Activated naive CD4-positive, alpha-beta T cell treated with anti-CD3 and anti-CD28 coated beads, Interleukin-2, amount 10 ng/mL, durations not matched to agents 7 days and 5 days (primary cell): ENCODE data around the gene GABARAPL1.
"Not testable (repeated sequence)": the region's sequence is repeated elsewhere in the genome, so short reads cannot be mapped to it uniquely, and the experiment has no call there.

Experiments used
- CTCF ChIA-PET: fragments of 350-600 bp; sonication (Branson Sonifier 250); formaldehyde crosslinking; loops from one replicate; lab custom pipeline; 2021; ENCODE audit warnings: antibody characterized with exemption; lab: Charles Lee
- DNase-seq: peaks from one replicate; pipeline ENCODE4 v3.0.0-alpha.2; 2020
- H3K27ac Mint-ChIP-seq: one replicate; pipeline ENCODE4 v1.8.0; 2021; ENCODE audit warnings: mild to moderate bottlenecking, moderate library complexity, mixed read lengths
- H3K27me3 Mint-ChIP-seq: one replicate; pipeline ENCODE4 v1.8.0; 2021; ENCODE audit warnings: mild to moderate bottlenecking, mixed read lengths
- H3K36me3 Mint-ChIP-seq: one replicate; pipeline ENCODE4 v1.8.0; 2021; ENCODE audit warnings: mixed read lengths
- H3K4me1 Mint-ChIP-seq: one replicate; pipeline ENCODE4 v1.8.0; 2021; ENCODE audit warnings: mixed read lengths
- H3K4me3 Mint-ChIP-seq: one replicate; pipeline ENCODE4 v1.8.0; 2021; ENCODE audit warnings: mild to moderate bottlenecking, moderate library complexity, mixed read lengths
- H3K9me3 Mint-ChIP-seq: one replicate; pipeline ENCODE4 v1.8.0; 2021; ENCODE audit warnings: mixed read lengths

The GABARAPL1 gene

GRCh38 chr12:10186299-10186698, 26.4 kb upstream of the GABARAPL1 start:
- Mint-ChIP-seq H3K27me3 (peaks cover 34% of the 10 kb centered on the region), H3K4me3 (no peak overlapping the region), H3K9me3 (no peaks in the 10 kb centered on the region), H3K36me3 (no peaks in the 10 kb centered on the region), H3K4me1 (peaks cover 3% of the 10 kb centered on the region), H3K27ac (no peak overlapping the region)
- CTCF ChIA-PET = no interaction called here
- no peak for DNase-seq

GRCh38 chr12:10186958-10187357, 25.7 kb upstream of the GABARAPL1 start:
- not testable (repeated sequence) for DNase-seq, H3K36me3 Mint-ChIP-seq, H3K4me1 Mint-ChIP-seq, H3K4me3 Mint-ChIP-seq, H3K9me3 Mint-ChIP-seq, H3K27ac Mint-ChIP-seq
- H3K27me3 Mint-ChIP-seq = peaks cover 34% of the 10 kb centered on the region
- CTCF ChIA-PET = interaction anchor here (5.3 kb wide), 1 partner anchor 34 kb away, joined by 29 read pairs; no protein-coding TSS in a partner anchor

- Mint-ChIP-seq H3K4me1 (peaks cover 3% of the 10 kb centered on the region), H3K9me3 (no peaks in the 10 kb centered on the region), H3K27ac (no peak overlapping the region), H3K4me3 (no peak overlapping the region), H3K27me3 (peaks cover 36% of the 10 kb centered on the region), H3K36me3 (no peaks in the 10 kb centered on the region)
- DNase-seq = no peak
- CTCF ChIA-PET = interaction anchor here (0.7 to 5.3 kb wide), 6 partner anchors 15 to 374 kb away, joined by 3 to 29 read pairs (median 3); no protein-coding TSS in a partner anchor
Measured at GRCh38 chr12:10189653-10190052, 23.0 kb upstream of the GABARAPL1 start.

- DNase-seq = peak; percentile 67
- CTCF ChIA-PET = interaction anchor here (0.9 to 5.3 kb wide), 4 partner anchors 8 to 44 kb away, joined by 3 to 29 read pairs (median 4); no protein-coding TSS in a partner anchor
- H3K4me3 Mint-ChIP-seq = no peak overlapping the region
- peaks cover 6% of the 10 kb centered on the region for H3K4me1 Mint-ChIP-seq
- no peaks in the 10 kb centered on the region for H3K36me3 Mint-ChIP-seq
- peaks cover 36% of the 10 kb centered on the region for H3K27me3 Mint-ChIP-seq
- H3K9me3 Mint-ChIP-seq = no peaks in the 10 kb centered on the region
- no peak overlapping the region for H3K27ac Mint-ChIP-seq
Measured at GRCh38 chr12:10190558-10191388, 21.9 kb upstream of the GABARAPL1 start.

GRCh38 chr12:10191865-10192264, 20.8 kb upstream of the GABARAPL1 start:
- no peak overlapping the region for H3K4me3 Mint-ChIP-seq
- H3K27me3 Mint-ChIP-seq = peaks cover 36% of the 10 kb centered on the region
- no peaks in the 10 kb centered on the region for H3K36me3 Mint-ChIP-seq
- no peak overlapping the region for H3K27ac Mint-ChIP-seq
- CTCF ChIA-PET = interaction anchor here (1.0 to 5.3 kb wide), 3 partner anchors 12 to 39 kb away, joined by 3 to 29 read pairs (median 3); no protein-coding TSS in a partner anchor
- H3K9me3 Mint-ChIP-seq = no peaks in the 10 kb centered on the region
- DNase-seq = no peak
- peaks cover 8% of the 10 kb centered on the region for H3K4me1 Mint-ChIP-seq

GRCh38 chr12:10194160-10194670, 18.5 kb upstream of the GABARAPL1 start:
- Mint-ChIP-seq H3K9me3 (no peaks in the 10 kb centered on the region), H3K4me3 (no peak overlapping the region), H3K27me3 (peaks cover 28% of the 10 kb centered on the region), H3K27ac (no peak overlapping the region), H3K4me1 (peaks cover 8% of the 10 kb centered on the region), H3K36me3 (no peaks in the 10 kb centered on the region)
- CTCF ChIA-PET = interaction anchor here (1.6 kb wide), 1 partner anchor 14 kb away, joined by 4 read pairs; no protein-coding TSS in a partner anchor
- no peak for DNase-seq

GRCh38 chr12:10196210-10196609, 16.5 kb upstream of the GABARAPL1 start:
- CTCF ChIA-PET = interaction anchor here (1.3 kb wide), 1 partner anchor 43 kb away, joined by 3 read pairs; no protein-coding TSS in a partner anchor
- Mint-ChIP-seq H3K36me3 (no peaks in the 10 kb centered on the region), H3K27me3 (peaks cover 20% of the 10 kb centered on the region), H3K27ac (no peak overlapping the region), H3K4me3 (no peak overlapping the region), H3K9me3 (no peaks in the 10 kb centered on the region), H3K4me1 (peaks cover 4% of the 10 kb centered on the region)
- DNase-seq = no peak

- Mint-ChIP-seq H3K4me3 (no peak overlapping the region), H3K27ac (no peak overlapping the region), H3K9me3 (no peaks in the 10 kb centered on the region), H3K4me1 (peaks cover 4% of the 10 kb centered on the region), H3K27me3 (peaks cover 20% of the 10 kb centered on the region), H3K36me3 (no peaks in the 10 kb centered on the region)
- CTCF ChIA-PET = interaction anchor here (0.5 kb wide), 1 partner anchor 10 kb away, joined by 3 read pairs; no protein-coding TSS in a partner anchor
- DNase-seq = no peak
Measured at GRCh38 chr12:10197879-10198278, 14.8 kb upstream of the GABARAPL1 start.

- CTCF ChIA-PET = interaction anchor here (1.1 kb wide), 1 partner anchor 15 kb away, joined by 3 read pairs; no protein-coding TSS in a partner anchor
- not testable (repeated sequence) for DNase-seq, H3K4me1 Mint-ChIP-seq, H3K4me3 Mint-ChIP-seq, H3K27ac Mint-ChIP-seq, H3K36me3 Mint-ChIP-seq, H3K9me3 Mint-ChIP-seq
- peaks cover 22% of the 10 kb centered on the region for H3K27me3 Mint-ChIP-seq
Measured at GRCh38 chr12:10204495-10204894, 8.2 kb upstream of the GABARAPL1 start.

GRCh38 chr12:10205220-10205807, 7.4 kb upstream of the GABARAPL1 start:
- no peak overlapping the region for H3K27ac Mint-ChIP-seq
- H3K36me3 Mint-ChIP-seq = no peaks in the 10 kb centered on the region
- no peaks in the 10 kb centered on the region for H3K9me3 Mint-ChIP-seq
- CTCF ChIA-PET = no interaction called here
- no peak overlapping the region for H3K4me3 Mint-ChIP-seq
- H3K4me1 Mint-ChIP-seq = no peaks in the 10 kb centered on the region
- H3K27me3 Mint-ChIP-seq = peaks cover 25% of the 10 kb centered on the region
- DNase-seq = no peak

- Mint-ChIP-seq H3K9me3 (no peaks in the 10 kb centered on the region), H3K4me3 (no peak overlapping the region), H3K4me1 (peaks cover 3% of the 10 kb centered on the region), H3K27ac (no peak overlapping the region), H3K36me3 (no peaks in the 10 kb centered on the region), H3K27me3 (peaks cover 21% of the 10 kb centered on the region)
- no peak for DNase-seq
- CTCF ChIA-PET = interaction anchor here (1.3 kb wide), 1 partner anchor 18 kb away, joined by 3 read pairs; no protein-coding TSS in a partner anchor
Measured at GRCh38 chr12:10207136-10207535, 5.5 kb upstream of the GABARAPL1 start.

- H3K4me3 Mint-ChIP-seq = no peak overlapping the region
- H3K27ac Mint-ChIP-seq = no peak overlapping the region
- peaks cover 29% of the 10 kb centered on the region for H3K27me3 Mint-ChIP-seq
- H3K9me3 Mint-ChIP-seq = no peaks in the 10 kb centered on the region
- CTCF ChIA-PET = no interaction called here
- no peak for DNase-seq
- H3K4me1 Mint-ChIP-seq = peaks cover 27% of the 10 kb centered on the region
- H3K36me3 Mint-ChIP-seq = no peaks in the 10 kb centered on the region
Measured at GRCh38 chr12:10210225-10210624, 2.5 kb upstream of the GABARAPL1 start.

- H3K4me3 Mint-ChIP-seq = no peak overlapping the region
- CTCF ChIA-PET = no interaction called here
- no peaks in the 10 kb centered on the region for H3K36me3 Mint-ChIP-seq
- H3K9me3 Mint-ChIP-seq = no peaks in the 10 kb centered on the region
- no peak for DNase-seq
- peaks cover 29% of the 10 kb centered on the region for H3K27me3 Mint-ChIP-seq
- H3K4me1 Mint-ChIP-seq = peaks cover 37% of the 10 kb centered on the region
- no peak overlapping the region for H3K27ac Mint-ChIP-seq
Measured at GRCh38 chr12:10211101-10211939, 1.4 kb upstream of the GABARAPL1 start.
